Gastroesophageal sphincter (tissue), 4 donors: ENCODE data around the gene ATP2C1. TPM values are rescaled to one million over a fixed set of nuclear protein-coding genes. Genes with fewer than 3 reads are reported as not detected.
"Not testable (repeated sequence)": the region's sequence is repeated elsewhere in the genome, so short reads cannot be mapped to it uniquely, and the experiment has no call there.

Experiments
- ATAC-seq: fragments of 150-250 bp; one replicate; pipeline ENCODE4 v1.9.1; 2016; ENCODE audit warnings: mild to moderate bottlenecking, moderate library complexity
- H3K27ac ChIP-seq, 4 donors: fragments of 200-600 bp; sonication (generic) in 3 of 4; 1 replicate in 3 of 4; 2 replicates in 1 of 4; pipeline ENCODE4 v1.5.1; 2016 to 2019
- H3K27me3 ChIP-seq: fragments of 200-600 bp; sonication (generic); one replicate; pipeline ENCODE4 v1.5.1; 2019
- H3K36me3 ChIP-seq, 2 donors: fragments of 200-600 bp; sonication (generic); one replicate each; pipeline ENCODE4 v1.5.1; 2019; ENCODE audit warnings: control low read depth in 1 of 2
- H3K4me1 ChIP-seq, 3 donors: fragments of 200-600 bp; sonication (generic); 1 replicate in 2 of 3; 2 replicates in 1 of 3; pipeline ENCODE4 v1.5.1; 2016 to 2019; ENCODE audit warnings: control low read depth in 2 of 3
- H3K4me3 ChIP-seq, 2 donors: fragments of 200-600 bp; sonication (generic); one replicate each; pipeline ENCODE4 v1.5.1; 2019; ENCODE audit warnings: mild to moderate bottlenecking in 1 of 2, moderate library complexity in 1 of 2
- H3K9me3 ChIP-seq, 3 donors: fragments of 200-600 bp; sonication (generic); one replicate each; pipeline ENCODE4 v1.5.1; 2017 to 2019; ENCODE audit warnings: control low read depth in 2 of 3
- CTCF ChIP-seq, 4 experiments: fragments of 200-600 bp in 2 of 4; fragments of 450-650 bp in 2 of 4; sonication (generic) in 1 of 4; IDR thresholded peaks; one replicate each; pipeline ENCODE4 v1.5.1; 2017 to 2019; ENCODE audit warnings: antibody characterized with exemption in 4 of 4, mild to moderate bottlenecking in 2 of 4, moderate library complexity in 2 of 4
- EP300 ChIP-seq: sonication (generic); formaldehyde crosslinking; IDR thresholded peaks from one replicate; pipeline ENCODE4 v1.6.1; 2017; ENCODE audit warnings: antibody characterized with exemption, mild to moderate bottlenecking
- POLR2A ChIP-seq, 2 donors: fragments of 450-650 bp; IDR thresholded peaks; one replicate each; pipeline ENCODE4 v1.6.1; 2017; ENCODE audit warnings: antibody characterized with exemption in 2 of 2, mild to moderate bottlenecking in 2 of 2, moderate library complexity in 1 of 2
- POLR2AphosphoS5 ChIP-seq: sonication (generic); formaldehyde crosslinking; IDR thresholded peaks from one replicate; pipeline ENCODE4 v1.6.1; 2017; ENCODE audit warnings: antibody characterized with exemption
- WGBS, 2 donors: methylation state at CpG; one replicate each; pipeline ENCODE4 v1.1.5; 2018; ENCODE audit warnings: low coverage in 1 of 2; 5-methylcytosine and 5-hydroxymethylcytosine counted together
- total RNA-seq, 4 donors: library from RNA; depleted of rRNA; stranded (reverse); fragments of >200 nt; gene quantifications; one replicate each; pipeline ENCODE4 v1.1.0, GENCODE V29; 2016

ATP2C1 gene
- total RNA-seq, 4 donors from 2014 or later, result 36.7 to 56.6 (median 44.8) TPM

- H3K4me3 ChIP-seq, result no peak overlapping the region
- H3K4me1 ChIP-seq, result peaks cover 0 to under 1% (median 0%) of the 10 kb centered on the region in 3 donors
- TF ChIP-seq CTCF (IDR thresholded peaks at IDR 0.05) (no peak), POLR2AphosphoS5 (no peak), POLR2A (IDR thresholded peaks at IDR 0.05) (no peak), EP300 (no peak)
- no peaks in the 10 kb centered on the region for H3K27me3 ChIP-seq
- 65 to 84% methylated on average over 2 to 4 of the region's 4 CpGs for WGBS, 2 donors
- H3K27ac ChIP-seq, result no peak overlapping the region
- no peaks in the 10 kb centered on the region for H3K9me3 ChIP-seq
- no peak for ATAC-seq
- H3K36me3 ChIP-seq, result no peaks in the 10 kb centered on the region
Measured at GRCh38 chr3:130857336-130858026, 36.4 kb upstream of the ATP2C1 start.

GRCh38 chr3:130862130-130862529 lies 31.8 kb upstream of the ATP2C1 start:
- H3K9me3 ChIP-seq, H3K4me1 ChIP-seq, H3K36me3 ChIP-seq, ATAC-seq, H3K27ac ChIP-seq, H3K4me3 ChIP-seq, H3K27me3 ChIP-seq: not testable (repeated sequence)
- WGBS, 2 donors, result 88 to 100% methylated on average over 1 to 8 of the region's 8 CpGs

- H3K9me3 ChIP-seq, result no peaks in the 10 kb centered on the region
- H3K27ac ChIP-seq, result no peak overlapping the region
- WGBS, 2 donors, result 79 to 81% methylated on average over 2 of the region's 2 CpGs
- H3K36me3 ChIP-seq, result no peaks in the 10 kb centered on the region
- no peak for ATAC-seq
- H3K27me3 ChIP-seq, result no peaks in the 10 kb centered on the region
- H3K4me1 ChIP-seq, result no peaks in the 10 kb centered on the region
- no peak overlapping the region for H3K4me3 ChIP-seq
- TF ChIP-seq POLR2A (IDR thresholded peaks at IDR 0.05) (no peak), POLR2AphosphoS5 (no peak), EP300 (no peak), CTCF (IDR thresholded peaks at IDR 0.05) (no peak)
Measured at GRCh38 chr3:130865489-130865888, 28.4 kb upstream of the ATP2C1 start.

GRCh38 chr3:130866327-130866726 lies 27.6 kb upstream of the ATP2C1 start:
- Histone ChIP-seq H3K36me3 (no peaks in the 10 kb centered on the region), H3K9me3 (no peaks in the 10 kb centered on the region), H3K27me3 (no peaks in the 10 kb centered on the region), H3K4me3 (no peak overlapping the region), H3K27ac (no peak overlapping the region), H3K4me1 (no peaks in the 10 kb centered on the region)
- ATAC-seq, result no peak
- TF ChIP-seq EP300 (no peak), POLR2AphosphoS5 (no peak), CTCF (IDR thresholded peaks at IDR 0.05) (no peak), POLR2A (IDR thresholded peaks at IDR 0.05) (no peak)

GRCh38 chr3:130870423-130870822 lies 23.5 kb upstream of the ATP2C1 start:
- 82 to 87% methylated on average over 1 of the region's 1 CpG for WGBS, 2 donors
- H3K9me3 ChIP-seq, result no peaks in the 10 kb centered on the region
- no peak for ATAC-seq
- no peak overlapping the region for H3K4me3 ChIP-seq
- H3K27me3 ChIP-seq, result no peaks in the 10 kb centered on the region
- H3K4me1 ChIP-seq, result no peaks in the 10 kb centered on the region
- H3K36me3 ChIP-seq, result no peaks in the 10 kb centered on the region
- H3K27ac ChIP-seq, result no peak overlapping the region
- TF ChIP-seq POLR2A (IDR thresholded peaks at IDR 0.05) (no peak), POLR2AphosphoS5 (no peak), CTCF (IDR thresholded peaks at IDR 0.05) (no peak), EP300 (no peak)
